GM18511 (cell line): ENCODE data around the gene DMGDH.

Source experiments
- ATAC-seq: cut with Tn5 transposase; IDR thresholded peaks from one replicate; pipeline ENCODE4 v1.9.1; 2021; ENCODE audit warnings: mild to moderate bottlenecking, moderate library complexity; ENCODE audit not compliant: unreplicated experiment

The DMGDH gene

DNA sequence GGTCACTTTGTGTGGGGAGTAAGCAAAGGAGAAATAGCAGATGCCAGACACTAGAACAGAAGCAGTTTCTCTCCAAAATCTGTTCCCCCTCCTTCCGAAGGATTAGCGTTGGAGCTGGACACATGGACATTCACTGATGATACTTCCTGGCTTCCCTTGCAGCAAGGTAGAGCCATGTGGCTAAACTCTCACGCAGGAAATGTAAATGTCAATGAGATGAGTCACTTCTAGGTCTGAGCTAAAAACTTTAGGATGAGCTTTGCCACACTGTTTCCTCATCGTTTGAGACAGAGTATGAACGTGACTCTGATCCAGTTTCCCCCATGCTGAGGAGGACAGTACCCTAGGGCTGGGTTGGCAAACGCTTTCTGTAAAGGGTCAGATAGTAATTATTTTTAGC, 5.2 kb upstream of the DMGDH start:
- no peak for ATAC-seq

DNA sequence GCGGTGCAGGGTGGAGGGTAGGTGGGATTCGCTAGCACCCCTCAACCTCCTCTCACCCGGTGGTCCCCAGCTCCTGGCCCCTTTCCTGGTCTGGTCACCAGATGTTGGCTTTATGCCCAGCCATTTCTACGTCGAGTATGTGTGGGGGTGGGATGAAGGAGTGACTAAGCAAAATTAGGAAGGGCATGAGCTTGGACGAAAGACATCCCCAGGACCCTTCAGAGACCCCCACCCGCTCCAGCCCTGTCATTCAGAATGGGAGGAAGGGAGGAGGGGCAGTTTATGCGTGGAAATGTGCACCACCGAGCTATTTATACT, 835 bp upstream of the DMGDH start:
- ATAC-seq: no peak

DNA sequence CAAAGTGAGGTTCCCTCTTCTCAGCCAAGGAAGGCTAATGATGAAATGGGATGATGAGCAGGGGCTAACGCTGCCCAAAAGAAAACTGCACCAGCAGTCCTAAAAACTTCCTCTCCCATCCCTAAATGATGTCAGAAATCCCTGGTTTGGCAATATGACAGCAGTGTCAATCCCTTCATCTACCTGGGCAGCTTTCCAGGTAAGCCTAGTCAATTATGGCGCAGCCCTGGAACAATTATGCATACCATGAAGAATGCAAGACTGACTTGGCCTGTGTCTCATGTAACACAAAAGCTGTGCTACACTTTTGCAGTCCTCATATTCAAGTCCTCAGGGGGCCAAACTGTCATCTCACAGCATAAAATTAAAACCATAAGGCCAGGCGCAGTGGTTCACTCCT, 7.0 kb downstream of the DMGDH start:
- no peak for ATAC-seq

DNA sequence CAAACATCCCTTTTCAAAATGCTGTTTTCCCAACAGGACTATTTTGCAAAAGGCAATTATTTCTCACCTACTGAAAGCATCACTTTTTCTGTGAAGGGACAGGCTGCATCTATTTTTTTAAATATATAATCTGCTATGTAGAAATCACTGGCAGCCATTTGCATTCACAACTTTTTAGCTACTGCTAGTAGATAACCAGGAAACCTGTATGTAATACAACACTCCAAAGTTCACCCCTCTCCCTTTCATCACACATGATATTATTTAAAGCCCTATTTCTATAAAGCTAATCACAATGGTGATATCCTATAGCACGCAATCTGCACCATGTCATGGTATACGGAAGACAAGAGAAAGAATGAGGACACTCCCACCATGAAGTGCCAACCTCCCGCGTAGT, 9.8 kb downstream of the DMGDH start:
- ATAC-seq: no peak

DNA sequence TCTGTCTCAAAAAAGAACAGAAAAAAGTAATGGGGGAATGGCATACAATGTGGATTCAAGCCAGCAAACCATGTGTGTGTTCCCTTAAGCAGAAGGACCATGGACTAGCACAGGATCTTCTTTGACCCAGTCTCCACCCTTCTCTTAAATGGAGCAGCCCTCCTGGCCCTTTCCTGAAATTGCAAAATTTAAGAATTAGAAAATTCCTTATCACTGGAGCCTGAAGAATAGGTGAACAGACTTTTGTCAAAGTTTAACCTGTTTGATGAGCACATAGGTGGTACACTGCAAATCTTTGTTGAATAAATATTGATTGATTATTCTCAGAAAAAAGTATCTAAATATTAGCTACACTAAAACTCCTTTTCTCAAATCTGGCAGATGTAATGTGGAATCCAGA, 12.6 kb downstream of the DMGDH start:
- ATAC-seq: no peak

DNA sequence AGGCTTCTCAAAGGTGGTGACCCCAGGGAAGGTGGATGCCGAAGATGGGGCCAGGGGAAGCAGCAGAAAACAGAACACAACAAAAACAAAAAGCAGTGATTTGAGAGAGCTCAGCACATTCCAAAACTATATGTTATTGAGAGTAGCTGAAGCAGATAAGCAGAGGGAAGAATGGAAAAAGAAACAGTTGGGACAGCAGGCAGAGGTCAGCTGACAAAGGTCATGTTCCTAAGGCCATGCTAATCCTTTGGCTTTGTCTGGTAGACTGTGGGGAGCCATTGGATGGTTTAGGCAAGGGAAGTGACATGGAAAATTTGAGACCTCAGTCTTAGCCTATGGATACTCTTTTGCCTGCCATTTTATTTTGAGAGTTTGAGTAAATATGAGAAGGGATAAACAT, 14.5 kb downstream of the DMGDH start:
- ATAC-seq: no peak

DNA sequence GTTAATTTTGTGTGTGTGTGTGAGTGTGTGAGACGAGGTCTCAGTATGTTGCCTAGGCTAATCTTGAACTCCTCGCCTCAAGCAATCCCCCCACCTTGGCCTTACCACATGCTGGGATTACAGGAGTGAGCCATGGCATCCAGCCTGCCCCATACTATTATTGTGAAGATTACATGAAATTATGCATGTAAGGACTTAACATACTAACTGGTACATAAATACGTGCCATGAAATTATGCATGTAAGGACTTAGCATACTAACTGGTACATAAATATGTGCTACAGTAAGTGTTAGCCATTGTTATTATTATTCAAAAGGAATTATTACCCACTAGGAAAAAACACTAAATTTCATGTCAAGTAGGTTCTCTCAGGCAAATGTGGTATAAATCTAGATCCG, 16.2 kb downstream of the DMGDH start:
- ATAC-seq: no peak

DNA sequence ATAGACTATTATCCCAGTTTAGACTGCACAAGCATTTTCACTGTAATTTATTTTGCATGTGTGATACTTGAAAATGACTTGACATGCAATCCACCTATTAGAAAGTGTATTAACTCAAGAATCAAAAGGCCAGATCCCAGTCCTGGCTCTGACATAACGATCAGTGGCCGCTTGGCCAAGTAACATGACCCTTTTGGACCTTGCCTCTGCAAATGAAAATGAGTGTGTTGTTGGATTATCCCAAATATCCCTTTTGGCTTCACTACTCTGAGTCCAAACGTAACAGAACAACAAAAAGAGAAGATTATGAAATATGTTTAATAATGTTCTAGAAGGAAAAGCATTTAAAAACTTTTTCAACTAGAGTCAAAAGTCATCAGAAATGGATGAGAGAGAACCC, 19.0 kb downstream of the DMGDH start:
- ATAC-seq: no peak

DNA sequence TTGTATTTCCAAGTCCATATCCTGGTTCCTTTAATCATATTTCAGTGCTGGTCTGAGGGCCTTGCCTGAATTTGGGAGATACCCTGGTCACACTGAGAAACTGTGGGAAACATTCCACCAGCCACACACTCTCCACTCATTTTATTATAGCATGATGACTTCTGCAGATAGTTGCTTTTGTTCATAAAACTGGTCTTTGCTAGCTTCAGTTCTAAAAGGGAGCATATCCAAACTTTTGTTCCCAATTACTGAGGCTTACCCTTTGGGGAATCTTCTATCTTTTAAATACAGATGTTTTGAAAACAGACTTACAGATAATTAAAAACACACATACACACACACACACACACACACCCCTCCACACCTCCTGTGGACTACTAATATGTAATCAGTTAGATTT, 21.0 kb downstream of the DMGDH start:
- ATAC-seq: no peak

DNA sequence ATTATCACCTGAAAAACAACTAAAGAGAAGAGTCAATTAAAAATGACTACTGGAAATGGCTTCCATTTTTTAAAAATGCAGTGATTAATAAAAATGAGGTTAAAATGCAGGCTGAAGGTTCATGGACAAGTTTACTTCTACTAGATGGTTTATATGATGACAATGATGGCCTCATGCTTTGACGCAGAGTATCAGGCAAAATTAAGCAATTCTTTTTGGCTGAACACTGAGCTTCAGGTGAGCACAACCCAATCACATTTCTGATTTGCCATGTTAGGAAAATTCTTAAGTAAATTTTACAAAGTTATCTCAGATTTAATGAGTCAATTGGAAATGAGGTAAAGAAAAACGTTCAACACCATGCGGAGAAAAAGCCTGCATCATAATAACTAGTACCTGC, 22.3 kb downstream of the DMGDH start:
- ATAC-seq: no peak

DNA sequence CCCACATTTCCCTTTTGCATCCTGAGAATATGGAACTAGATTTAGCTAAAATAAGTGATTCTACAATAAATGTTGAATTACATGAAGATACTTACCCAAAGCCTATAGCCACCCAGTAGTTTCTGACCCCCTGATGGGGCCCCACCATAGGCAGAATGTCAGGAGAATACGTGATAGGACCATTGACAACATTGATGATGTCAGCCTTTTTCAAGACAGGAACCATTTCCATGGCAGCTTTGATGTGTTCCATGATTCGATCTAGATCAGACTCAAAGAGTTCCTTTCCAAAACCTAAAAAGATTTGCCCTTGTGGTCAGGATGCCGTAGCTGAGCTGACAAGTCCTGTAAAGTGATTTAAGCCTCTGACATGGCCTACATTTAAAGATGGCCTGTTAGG, 27.3 kb downstream of the DMGDH start:
- ATAC-seq: no peak

DNA sequence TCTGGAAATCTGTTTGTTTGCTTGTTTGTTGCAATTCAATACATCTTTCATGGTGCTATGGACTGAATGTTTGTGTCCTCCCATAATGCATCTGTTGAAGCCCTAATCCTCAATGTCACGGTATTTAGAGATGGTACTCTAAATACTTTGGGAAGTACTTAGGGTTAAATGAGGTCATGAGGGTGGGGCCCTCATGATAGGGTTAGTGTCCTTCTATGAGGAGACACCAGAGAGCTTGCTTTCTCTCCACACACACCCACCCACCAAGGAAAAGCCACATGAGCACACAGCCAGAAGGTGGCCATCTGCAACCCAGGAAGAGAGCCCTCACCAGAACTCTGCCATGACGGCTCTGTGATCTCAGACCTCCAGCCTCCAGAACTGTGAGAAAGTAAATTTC, 32.7 kb downstream of the DMGDH start:
- ATAC-seq: no peak

DNA sequence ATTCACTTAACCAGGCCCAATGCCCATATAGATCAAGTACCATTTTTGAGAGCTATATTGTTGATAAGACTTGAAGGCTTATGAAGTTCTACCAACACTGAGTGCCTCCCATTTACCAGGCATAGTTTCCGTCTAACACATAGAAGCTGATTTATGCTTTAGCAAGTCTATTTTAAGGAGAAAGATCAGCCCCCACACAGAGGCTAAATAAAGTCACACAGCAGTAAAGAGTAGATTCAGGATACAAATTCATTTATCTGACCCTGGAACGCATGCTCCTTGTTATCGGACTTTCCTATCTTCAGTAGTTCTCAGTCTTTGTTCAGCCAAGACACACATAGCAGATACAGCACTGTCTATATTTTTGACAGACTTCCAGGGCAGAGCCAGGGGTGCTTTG, 34.2 kb downstream of the DMGDH start:
- ATAC-seq: no peak

DNA sequence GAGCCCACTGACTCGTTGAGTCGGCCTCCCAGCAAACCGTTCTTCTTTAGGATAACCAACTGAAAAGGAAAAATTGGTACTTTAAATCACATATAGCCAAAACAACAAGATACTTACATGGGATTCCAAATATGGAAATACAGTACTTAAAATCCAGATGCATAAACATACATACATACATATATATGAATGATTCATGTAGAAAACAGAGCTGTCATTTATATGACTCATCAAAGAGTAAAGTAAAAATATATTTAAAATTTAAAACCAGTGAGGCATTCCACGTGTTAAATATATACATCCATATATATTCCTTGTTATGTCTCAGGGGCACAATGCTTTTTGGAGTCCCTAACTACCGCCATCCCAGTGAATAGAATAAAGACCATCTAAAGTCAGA, 36.7 kb downstream of the DMGDH start:
- no peak for ATAC-seq

DNA sequence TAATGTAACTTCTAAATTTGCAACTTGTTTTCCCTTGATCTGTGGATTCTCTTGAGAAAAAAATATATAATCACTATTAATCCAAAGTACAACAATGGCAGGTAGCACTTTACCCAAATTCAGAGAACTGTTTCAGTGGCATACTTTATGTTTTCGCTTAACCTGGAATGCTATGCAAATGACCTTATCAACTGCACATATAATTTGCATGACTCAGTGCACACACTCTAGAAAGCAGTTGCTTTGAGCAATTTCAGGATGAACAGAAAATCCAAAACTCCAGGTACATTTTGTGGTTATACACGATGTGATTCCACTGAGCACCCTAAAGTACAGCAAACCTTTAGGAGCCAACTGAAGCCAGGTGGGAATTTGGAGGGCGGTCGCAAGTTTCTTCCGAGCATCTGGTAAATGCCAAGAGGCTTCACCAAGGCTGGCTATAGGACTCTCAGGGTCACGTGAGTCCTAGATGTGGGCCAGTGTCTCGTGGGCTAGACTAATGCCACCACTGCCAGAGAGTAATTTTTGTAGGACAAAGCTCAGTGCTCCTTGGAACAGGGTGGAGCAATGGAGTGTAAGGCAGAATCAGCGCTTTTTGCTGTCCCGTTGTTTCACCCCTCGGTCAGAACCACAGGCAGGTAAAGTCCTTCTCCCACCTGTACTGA, 37.3 kb downstream of the DMGDH start:
- ATAC-seq: no peak

DNA sequence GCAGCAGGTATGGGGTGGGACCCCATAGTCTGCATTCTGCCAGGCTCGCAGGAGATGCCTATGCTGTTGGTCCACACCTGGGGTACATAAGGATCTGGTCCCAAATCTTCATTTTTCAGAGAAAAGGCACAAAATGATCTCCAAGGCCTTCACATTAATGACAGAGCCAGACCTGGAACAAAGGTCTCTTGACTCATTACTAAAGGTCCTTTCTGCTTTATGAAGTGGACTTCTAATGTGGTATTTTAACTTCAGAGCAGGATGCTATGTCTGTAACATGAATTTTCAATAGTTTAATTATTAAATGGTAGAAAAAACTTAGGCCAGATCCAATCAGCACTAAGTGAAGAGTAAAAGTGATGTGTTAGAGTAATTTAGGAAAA, 38.0 kb downstream of the DMGDH start:
- no peak for ATAC-seq

DNA sequence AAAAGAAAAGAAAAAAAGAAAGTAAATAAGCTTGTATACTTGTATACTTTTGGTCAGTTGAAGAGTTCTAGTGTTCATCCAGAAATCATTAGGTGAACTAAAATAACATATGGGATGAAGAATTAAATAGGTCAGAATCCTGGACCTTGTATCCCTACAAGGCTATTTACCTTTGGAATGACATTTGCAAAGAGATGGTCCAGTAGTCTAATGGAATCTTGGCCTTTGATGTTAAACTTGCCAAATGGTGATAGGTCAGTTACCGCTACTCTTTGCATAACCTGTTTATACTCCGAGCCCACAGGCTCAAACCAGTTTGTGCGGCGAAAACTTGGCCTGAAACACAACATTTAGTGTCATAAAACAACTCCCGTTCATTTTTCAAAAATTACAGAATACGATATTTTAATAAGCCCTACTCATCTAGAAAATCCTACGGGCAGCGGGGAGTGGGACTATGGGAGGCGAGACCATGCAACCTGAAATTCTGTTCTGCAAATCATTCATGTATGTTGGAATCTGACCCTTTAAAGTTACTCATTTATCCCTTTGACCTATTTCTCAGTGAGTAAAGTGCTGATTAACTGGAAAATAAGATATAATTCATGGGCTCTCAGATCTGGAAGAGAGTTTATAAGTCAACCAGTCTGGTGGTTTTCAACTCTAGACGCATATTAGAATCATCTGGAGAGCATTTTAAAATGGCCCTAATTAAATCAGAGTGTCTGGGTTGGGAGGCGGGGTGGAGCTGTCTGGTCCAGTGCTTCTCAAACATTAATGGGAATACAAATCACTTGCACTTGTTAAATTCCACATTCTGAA, 38.6 kb downstream of the DMGDH start:
- no peak for ATAC-seq

DNA sequence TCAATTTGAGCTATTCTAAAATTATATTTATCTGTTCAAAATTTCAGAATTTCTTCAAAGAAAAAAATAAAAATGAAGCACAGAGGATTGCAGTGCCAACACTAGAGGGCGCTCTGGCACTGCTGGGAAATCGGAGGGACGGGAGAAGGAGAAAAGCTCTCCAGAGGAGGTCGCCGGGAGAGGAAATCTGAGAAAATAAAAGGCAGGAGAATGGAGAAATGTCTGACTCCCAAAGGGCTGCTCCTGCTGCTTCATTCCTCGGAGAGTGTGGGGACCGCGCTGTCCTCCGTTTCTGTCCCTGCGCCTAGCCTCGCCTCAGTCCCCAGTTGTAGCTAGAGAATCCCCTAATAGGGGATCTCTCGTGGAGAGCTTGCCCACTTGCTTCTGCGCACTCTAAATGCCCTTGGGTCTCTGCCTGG, 44.4 kb downstream of the DMGDH start:
- ATAC-seq: no peak

DNA sequence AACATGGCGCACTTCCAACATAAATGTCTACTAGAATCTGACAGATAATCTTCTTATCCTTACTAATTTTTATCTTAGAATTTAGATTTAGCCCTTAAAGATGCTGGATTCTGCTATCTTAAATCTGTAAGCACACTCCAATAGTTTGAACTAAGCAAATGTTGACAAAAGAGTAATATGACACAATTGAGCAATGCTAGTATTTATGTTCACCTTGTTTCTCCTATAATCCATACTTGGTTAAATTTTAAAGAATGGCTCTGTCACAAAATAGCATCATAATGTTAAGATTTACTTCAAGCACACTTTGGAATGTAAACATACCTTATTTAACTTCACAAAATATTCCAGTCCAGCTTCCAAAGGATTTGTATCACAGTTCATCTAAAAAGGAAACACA, 45.5 kb downstream of the DMGDH start:
- no peak for ATAC-seq

DNA sequence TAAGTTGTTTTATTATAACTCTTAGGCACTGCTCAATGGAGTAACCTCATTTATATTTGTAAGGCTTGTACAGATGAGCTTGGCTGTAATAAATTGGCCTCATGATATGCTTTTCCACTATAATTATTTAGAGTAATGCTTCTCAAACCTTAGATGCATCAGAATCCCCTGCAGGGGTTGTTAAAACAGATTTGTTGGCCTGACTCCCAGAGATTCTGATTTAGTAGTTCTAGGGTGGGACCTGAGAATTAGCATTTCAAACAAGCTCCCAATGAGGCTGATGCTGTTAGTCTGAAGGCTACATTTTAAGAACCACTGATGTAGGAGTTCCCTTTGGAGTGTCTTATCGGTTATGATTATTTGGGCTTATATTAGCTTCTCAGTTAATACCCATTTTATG, 46.1 kb downstream of the DMGDH start:
- ATAC-seq: no peak

DNA sequence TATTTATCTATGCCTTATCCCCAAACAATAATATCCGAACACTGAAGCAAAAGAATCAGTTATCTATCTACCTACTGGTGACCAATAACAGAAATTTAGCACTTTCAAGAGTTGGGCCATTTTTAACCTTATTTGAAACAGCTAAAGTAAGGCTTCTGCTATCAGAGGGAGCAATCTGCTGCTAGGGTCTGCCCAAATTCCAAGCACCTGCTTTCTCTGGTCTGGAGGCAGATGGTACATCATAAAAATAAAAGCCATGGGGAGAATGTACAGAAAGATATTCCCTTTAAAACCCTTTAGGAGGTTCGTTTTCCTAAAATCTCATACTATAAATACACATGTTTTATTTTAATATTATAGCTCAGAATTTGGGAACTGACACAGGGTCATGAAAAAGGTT, 46.7 kb downstream of the DMGDH start:
- ATAC-seq: no peak

DNA sequence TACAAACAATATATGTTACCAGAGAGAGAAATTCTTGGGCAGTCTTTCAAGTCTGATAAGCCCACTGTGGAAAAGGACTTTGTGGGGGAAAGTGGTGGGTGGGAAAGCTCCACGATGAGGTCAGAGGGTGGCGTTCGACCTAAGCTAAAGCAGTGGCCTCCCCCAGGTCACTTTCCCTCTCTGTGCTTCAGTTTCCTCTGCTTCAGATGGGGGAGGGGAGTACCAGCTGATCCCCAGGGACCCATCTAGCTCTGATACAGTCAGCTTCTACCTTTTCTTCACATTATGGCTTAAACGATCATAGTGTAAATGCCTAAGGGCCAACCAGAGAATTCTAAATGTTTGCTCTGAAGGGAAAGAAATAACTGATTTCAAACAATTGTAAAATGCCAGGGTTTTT, 47.7 kb downstream of the DMGDH start:
- no peak for ATAC-seq
